ENCODE measurements around the gene PIGR. TPM values are rescaled to one million over a fixed set of nuclear protein-coding genes. Genes with fewer than 3 reads are reported as not detected.

PIGR gene
- total and polyA plus RNA-seq, 3 experiments from 2014 or later: 0.04 to 0.33 TPM; not detected in 1

GRCh38 chr1:206937425-206937824 is 8.8 kb downstream of the PIGR start:
- Mint-ChIP-seq H3K36me3 (no peaks in the 10 kb centered on the region), H3K27me3 (peaks cover 0 to 7% of the 10 kb centered on the region in 2 donors), H3K9me3 (no peaks in the 10 kb centered on the region), H3K4me3 (no peak overlapping the region), H3K27ac (no peak overlapping the region), H3K4me1 (peaks cover 8 to 10% (median 9%) of the 10 kb centered on the region in 3 donors)
- Histone ChIP-seq H3K9me3 (ENCODE audit: low read length) (no peaks in the 10 kb centered on the region), H3K27me3 (ENCODE audit: insufficient read depth, low read length, poor library complexity, severe bottlenecking) (no peaks in the 10 kb centered on the region), H3K36me3 (ENCODE audit: insufficient read depth, low read length) (no peaks in the 10 kb centered on the region), H3K4me1 (ENCODE audit: insufficient read depth, low read length) (peaks cover 9% of the 10 kb centered on the region), H3K27ac (ENCODE audit: low read depth, low read length) (no peak overlapping the region), H3K4me3 (ENCODE audit: low read length) (no peak overlapping the region)
- no peak for DNase-seq
- POLR2A ChIA-PET: no interaction called here
- CTCF ChIA-PET: interaction anchor here (2.8 to 3.0 kb wide), 2 partner anchors 12 to 25 kb away, joined by 13 to 16 read pairs; no protein-coding TSS in a partner anchor

GRCh38 chr1:206935491-206936067 is 10.7 kb downstream of the PIGR start:
- Mint-ChIP-seq H3K36me3 (no peaks in the 10 kb centered on the region), H3K9me3 (no peaks in the 10 kb centered on the region), H3K27ac (no peak overlapping the region), H3K27me3 (peaks cover 0 to 4% of the 10 kb centered on the region in 2 donors), H3K4me3 (no peak overlapping the region), H3K4me1 (peaks cover 18 to 25% (median 24%) of the 10 kb centered on the region in 3 donors)
- CTCF ChIA-PET: interaction anchor here (1.2 to 3.0 kb wide), 8 partner anchors 10 to 201 kb away, joined by 3 to 16 read pairs (median 6); no protein-coding TSS in a partner anchor
- Histone ChIP-seq H3K9me3 (ENCODE audit: low read length) (no peaks in the 10 kb centered on the region), H3K4me1 (ENCODE audit: insufficient read depth, low read length) (peaks cover 16% of the 10 kb centered on the region), H3K4me3 (ENCODE audit: low read length) (no peak overlapping the region), H3K27me3 (ENCODE audit: insufficient read depth, low read length, poor library complexity, severe bottlenecking) (no peaks in the 10 kb centered on the region), H3K27ac (ENCODE audit: low read depth, low read length) (no peak overlapping the region), H3K36me3 (ENCODE audit: insufficient read depth, low read length) (no peaks in the 10 kb centered on the region)
- POLR2A ChIA-PET: interaction anchor here (0.6 to 1.7 kb wide), 3 partner anchors 9 to 14 kb away, joined by 3 to 5 read pairs (median 4); partner anchors contain the start of gene FCMR
- DNase-seq: peak in 3 of 5 donors; percentile 13 to 49 (median 18)

GRCh38 chr1:206933333-206933945 is 12.8 kb downstream of the PIGR start:
- Histone ChIP-seq H3K9me3 (ENCODE audit: low read length) (no peaks in the 10 kb centered on the region), H3K27me3 (ENCODE audit: insufficient read depth, low read length, poor library complexity, severe bottlenecking) (no peaks in the 10 kb centered on the region), H3K27ac (ENCODE audit: low read depth, low read length) (no peak overlapping the region), H3K4me1 (ENCODE audit: insufficient read depth, low read length) (peaks cover 27% of the 10 kb centered on the region), H3K4me3 (ENCODE audit: low read length) (no peak overlapping the region), H3K36me3 (ENCODE audit: insufficient read depth, low read length) (no peaks in the 10 kb centered on the region)
- ChIA-PET POLR2A (interaction anchor here (0.6 to 2.1 kb wide), 2 partner anchors 11 to 28 kb away, joined by 3 to 8 read pairs; partner anchors contain the start of gene FCMR), CTCF (interaction anchor here (0.9 to 10.0 kb wide), 27 partner anchors 8 to 299 kb away, joined by 3 to 138 read pairs (median 4); partner anchors contain the start of genes FCMR and IL20)
- peaks cover 29 to 39% (median 36%) of the 10 kb centered on the region in 3 donors for H3K4me1 Mint-ChIP-seq
- H3K27ac Mint-ChIP-seq: peak overlapping the region in 5 of 8 donors; percentile 19 to 75 (median 55)
- H3K4me3 Mint-ChIP-seq: no peak overlapping the region
- no peaks in the 10 kb centered on the region for H3K36me3 Mint-ChIP-seq
- peak; percentile 63 to 80 (median 64) for DNase-seq
- H3K27me3 Mint-ChIP-seq: peaks cover 0 to 2% of the 10 kb centered on the region in 2 donors
- no peaks in the 10 kb centered on the region for H3K9me3 Mint-ChIP-seq

- no peak overlapping the region for H3K4me3 Mint-ChIP-seq
- H3K4me1 Mint-ChIP-seq: peaks cover 38 to 49% (median 47%) of the 10 kb centered on the region in 3 donors
- no peaks in the 10 kb centered on the region for H3K9me3 Mint-ChIP-seq
- CTCF ChIA-PET: interaction anchor here (0.7 to 10.0 kb wide), 14 partner anchors 10 to 206 kb away, joined by 3 to 138 read pairs (median 6); partner anchors contain the start of genes FCMR and IL20
- H3K36me3 Mint-ChIP-seq: no peaks in the 10 kb centered on the region
- Histone ChIP-seq H3K36me3 (ENCODE audit: insufficient read depth, low read length) (no peaks in the 10 kb centered on the region), H3K4me1 (ENCODE audit: insufficient read depth, low read length) (peaks cover 30% of the 10 kb centered on the region), H3K9me3 (ENCODE audit: low read length) (no peaks in the 10 kb centered on the region), H3K27ac (ENCODE audit: low read depth, low read length) (no peak overlapping the region), H3K27me3 (ENCODE audit: insufficient read depth, low read length, poor library complexity, severe bottlenecking) (no peaks in the 10 kb centered on the region), H3K4me3 (ENCODE audit: low read length) (no peak overlapping the region)
- peaks cover 0 to 2% of the 10 kb centered on the region in 2 donors for H3K27me3 Mint-ChIP-seq
- POLR2A ChIA-PET: interaction anchor here (2.1 kb wide), 1 partner anchor 10 kb away, joined by 8 read pairs; the partner anchor contains the start of gene FCMR
- H3K27ac Mint-ChIP-seq: peak overlapping the region; percentile 29 to 98 (median 48)
- DNase-seq: no peak
Observed at GRCh38 chr1:206932177-206932576, 14.1 kb downstream of the PIGR start.

GRCh38 chr1:206931709-206932108 is 14.6 kb downstream of the PIGR start:
- H3K9me3 Mint-ChIP-seq: no peaks in the 10 kb centered on the region
- H3K27ac ChIP-seq (ENCODE audit: low read depth, low read length): no peak overlapping the region
- peaks cover 38 to 51% (median 47%) of the 10 kb centered on the region in 3 donors for H3K4me1 Mint-ChIP-seq

GRCh38 chr1:206930210-206930798 is 16.0 kb downstream of the PIGR start:
- H3K27ac Mint-ChIP-seq: peak overlapping the region; percentile 78 to 98 (median 92)
- H3K4me1 Mint-ChIP-seq: peaks cover 43 to 56% (median 50%) of the 10 kb centered on the region in 3 donors
- peak in 4 of 5 donors; percentile 18 to 60 (median 38) for DNase-seq
- Histone ChIP-seq H3K27me3 (ENCODE audit: insufficient read depth, low read length, poor library complexity, severe bottlenecking) (no peaks in the 10 kb centered on the region), H3K4me1 (ENCODE audit: insufficient read depth, low read length) (peaks cover 37% of the 10 kb centered on the region), H3K27ac (ENCODE audit: low read depth, low read length) (no peak overlapping the region), H3K4me3 (ENCODE audit: low read length) (no peak overlapping the region), H3K9me3 (ENCODE audit: low read length) (no peaks in the 10 kb centered on the region), H3K36me3 (ENCODE audit: insufficient read depth, low read length) (no peaks in the 10 kb centered on the region)
- no peaks in the 10 kb centered on the region for H3K36me3 Mint-ChIP-seq
- H3K4me3 Mint-ChIP-seq: peak overlapping the region in 6 of 7 donors; percentile 17 to 76 (median 66)
- CTCF ChIA-PET: interaction anchor here (1.3 to 10.0 kb wide), 8 partner anchors 8 to 196 kb away, joined by 3 to 138 read pairs (median 10); partner anchors contain the start of gene FCMR
- H3K9me3 Mint-ChIP-seq: no peaks in the 10 kb centered on the region
- peaks cover 0 to 2% of the 10 kb centered on the region in 2 donors for H3K27me3 Mint-ChIP-seq
- POLR2A ChIA-PET: interaction anchor here (1.1 kb wide), 1 partner anchor 8 kb away, joined by 3 read pairs; no protein-coding TSS in a partner anchor

More at GRCh38 chr1:206931709-206932108, 14.6 kb downstream of the PIGR start:
- peaks cover 0 to 2% of the 10 kb centered on the region in 2 donors for H3K27me3 Mint-ChIP-seq
- H3K27ac Mint-ChIP-seq: peak overlapping the region; percentile 25 to 98 (median 48)
- POLR2A ChIA-PET: interaction anchor here (2.1 kb wide), 1 partner anchor 9 kb away, joined by 8 read pairs; the partner anchor contains the start of gene FCMR
- Histone ChIP-seq H3K27me3 (ENCODE audit: insufficient read depth, low read length, poor library complexity, severe bottlenecking) (no peaks in the 10 kb centered on the region), H3K4me3 (ENCODE audit: low read length) (no peak overlapping the region), H3K9me3 (ENCODE audit: low read length) (no peaks in the 10 kb centered on the region), H3K4me1 (ENCODE audit: insufficient read depth, low read length) (peaks cover 33% of the 10 kb centered on the region), H3K36me3 (ENCODE audit: insufficient read depth, low read length) (no peaks in the 10 kb centered on the region)
- H3K36me3 Mint-ChIP-seq: no peaks in the 10 kb centered on the region
- no peak for DNase-seq
- H3K4me3 Mint-ChIP-seq: no peak overlapping the region
- CTCF ChIA-PET: interaction anchor here (0.7 to 10.0 kb wide), 12 partner anchors 10 to 205 kb away, joined by 3 to 138 read pairs (median 8); partner anchors contain the start of genes FCMR and IL20

GRCh38 chr1:206929524-206929923 is 16.7 kb downstream of the PIGR start:
- Mint-ChIP-seq H3K36me3 (no peaks in the 10 kb centered on the region), H3K4me1 (peaks cover 43 to 56% (median 50%) of the 10 kb centered on the region in 3 donors)

More at GRCh38 chr1:206929524-206929923, 16.7 kb downstream of the PIGR start:
- no peaks in the 10 kb centered on the region for H3K9me3 ChIP-seq (ENCODE audit: low read length)
- Mint-ChIP-seq H3K9me3 (no peaks in the 10 kb centered on the region), H3K27me3 (peaks cover 0 to 2% of the 10 kb centered on the region in 2 donors), H3K4me3 (peak overlapping the region in 5 of 7 donors; percentile 3 to 69 (median 32)), H3K27ac (peak overlapping the region; percentile 78 to 98 (median 92))
- no peak for DNase-seq
- ChIA-PET CTCF (interaction anchor here (2.7 to 10.0 kb wide), 2 partner anchors 10 to 16 kb away, joined by 12 to 138 read pairs; no protein-coding TSS in a partner anchor), POLR2A (no interaction called here)
- H3K4me1 ChIP-seq (ENCODE audit: insufficient read depth, low read length): peaks cover 45% of the 10 kb centered on the region
- no peak overlapping the region for H3K4me3 ChIP-seq (ENCODE audit: low read length)
- no peaks in the 10 kb centered on the region for H3K36me3 ChIP-seq (ENCODE audit: insufficient read depth, low read length)
- no peak overlapping the region for H3K27ac ChIP-seq (ENCODE audit: low read depth, low read length)
- no peaks in the 10 kb centered on the region for H3K27me3 ChIP-seq (ENCODE audit: insufficient read depth, low read length, poor library complexity, severe bottlenecking)

All from CD8-positive, alpha-beta memory T cell (primary cell).